SHP77 (cell line): ENCODE data around the gene C4BPA.

Experiments used
- DNase-seq, 2 experiments: peaks; one replicate each; lab custom pipeline; 2025; lab: John Stamatoyannopoulos, UW

C4BPA gene

GRCh38 chr1:207077470-207078377, 26.3 kb upstream of the C4BPA start:
- peak; percentile 9 to 34 for DNase-seq

- no peak for DNase-seq
Observed at GRCh38 chr1:207078578-207079132, 25.4 kb upstream of the C4BPA start.

- no peak for DNase-seq
Observed at GRCh38 chr1:207079706-207080241, 24.3 kb upstream of the C4BPA start.

- DNase-seq: no peak
Observed at GRCh38 chr1:207081088-207081487, 22.9 kb upstream of the C4BPA start.

GRCh38 chr1:207081806-207082205, 22.2 kb upstream of the C4BPA start:
- no peak for DNase-seq

GRCh38 chr1:207084232-207084631, 19.8 kb upstream of the C4BPA start:
- no peak for DNase-seq

- peak; percentile 56 to 66 for DNase-seq
Observed at GRCh38 chr1:207084701-207085180, 19.3 kb upstream of the C4BPA start.

- DNase-seq: no peak
Observed at GRCh38 chr1:207085887-207086286, 18.1 kb upstream of the C4BPA start.

- no peak for DNase-seq
Observed at GRCh38 chr1:207088161-207088560, 15.9 kb upstream of the C4BPA start.

- DNase-seq: no peak
Observed at GRCh38 chr1:207088701-207089626, 15.1 kb upstream of the C4BPA start, which contains the start of gene C4BPB. TSS of gene C4BPB (plus strand) at chr1:207088860. CDS start at chr1:207089532, 672 bp downstream.

GRCh38 chr1:207089627-207090355, 14.2 kb upstream of the C4BPA start:
- no peak for DNase-seq

GRCh38 chr1:207091200-207091908, 12.7 kb upstream of the C4BPA start:
- DNase-seq: no peak

GRCh38 chr1:207093944-207094343, 10.1 kb upstream of the C4BPA start:
- no peak for DNase-seq

GRCh38 chr1:207097871-207098324, 6.1 kb upstream of the C4BPA start:
- no peak for DNase-seq

GRCh38 chr1:207101720-207102119, 2.3 kb upstream of the C4BPA start:
- DNase-seq: no peak

- DNase-seq: no peak
Observed at GRCh38 chr1:207102146-207102545, 1.9 kb upstream of the C4BPA start.

- DNase-seq: no peak
Observed at GRCh38 chr1:207102659-207103058, 1.4 kb upstream of the C4BPA start.

GRCh38 chr1:207109004-207109403, 5.0 kb downstream of the C4BPA start:
- DNase-seq: no peak

- no peak for DNase-seq
Observed at GRCh38 chr1:207112616-207113296, 8.7 kb downstream of the C4BPA start.

GRCh38 chr1:207115269-207115668, 11.2 kb downstream of the C4BPA start:
- DNase-seq: no peak
